ENCODE results near the gene SLC6A11.

SLC6A11 gene

GRCh38 chr3:10927551-10927950 lies 111.5 kb downstream of the SLC6A11 start:
- ChIA-PET CTCF (no interaction called here), POLR2A (ENCODE audit: low non-redundant PET) (interaction anchor here (0.6 kb wide), 1 partner anchor 1008 kb away, joined by 3 read pairs; no protein-coding TSS in a partner anchor)
- peak overlapping the region; percentile 77 for H3K27ac ChIP-seq
- no peak for TF ChIP-seq CTCF (conservative IDR thresholded peaks at IDR 0.05; ENCODE audit: low read depth)
- no peak for DNase-seq (ENCODE audit: low spot score)

GRCh38 chr3:10928407-10928960 lies 112.5 kb downstream of the SLC6A11 start:
- no peak for TF ChIP-seq CTCF (conservative IDR thresholded peaks at IDR 0.05; ENCODE audit: low read depth)
- ChIA-PET CTCF (no interaction called here), POLR2A (ENCODE audit: low non-redundant PET) (no interaction called here)
- DNase-seq (ENCODE audit: low spot score) = no peak
- H3K27ac ChIP-seq = peak overlapping the region; percentile 77

GRCh38 chr3:10928961-10929471 lies 113.0 kb downstream of the SLC6A11 start:
- DNase-seq (ENCODE audit: low spot score) = no peak
- POLR2A ChIA-PET (ENCODE audit: low non-redundant PET) = no interaction called here
- no peak for TF ChIP-seq CTCF (conservative IDR thresholded peaks at IDR 0.05; ENCODE audit: low read depth)
- H3K27ac ChIP-seq = no peak overlapping the region
- CTCF ChIA-PET = no interaction called here

DNA sequence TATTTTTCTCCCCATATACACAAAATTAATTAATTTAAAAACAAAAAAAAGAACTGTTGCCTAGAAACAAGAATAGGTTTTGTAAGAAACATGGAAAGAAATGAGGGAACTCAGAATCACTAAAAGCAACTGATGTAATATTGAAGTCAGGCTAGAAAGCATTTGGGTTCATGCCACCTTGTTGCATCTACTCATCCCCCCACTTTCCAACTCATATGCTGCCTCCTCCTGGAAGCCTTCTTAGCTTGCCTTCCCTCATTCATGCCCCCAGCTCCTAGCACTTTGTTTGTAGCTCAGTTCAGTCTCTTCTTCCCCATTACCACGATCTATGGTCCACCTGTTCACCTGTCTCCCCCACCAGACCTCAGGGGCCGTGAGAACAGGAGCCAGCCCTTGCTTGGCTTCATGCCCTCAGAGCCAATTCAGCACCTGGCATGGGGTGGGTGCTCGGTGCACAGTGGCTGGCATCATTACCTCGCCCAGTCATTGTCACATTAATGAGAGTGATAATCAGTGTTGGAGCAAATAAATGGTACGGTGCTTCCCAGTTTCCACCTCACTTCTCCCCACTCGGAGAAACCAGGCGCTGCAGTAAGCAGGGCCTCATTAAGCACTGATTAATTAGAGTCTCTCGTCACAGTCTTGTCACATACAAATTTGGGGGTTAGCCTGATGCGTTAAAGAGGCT lies 114.1 kb downstream of the SLC6A11 start:
- no peak for DNase-seq (ENCODE audit: low spot score)
- TF ChIP-seq CTCF (conservative IDR thresholded peaks at IDR 0.05; ENCODE audit: low read depth) = no peak
- no peak overlapping the region for H3K27ac ChIP-seq
- CTCF ChIA-PET = no interaction called here
- POLR2A ChIA-PET (ENCODE audit: low non-redundant PET) = no interaction called here

DNA sequence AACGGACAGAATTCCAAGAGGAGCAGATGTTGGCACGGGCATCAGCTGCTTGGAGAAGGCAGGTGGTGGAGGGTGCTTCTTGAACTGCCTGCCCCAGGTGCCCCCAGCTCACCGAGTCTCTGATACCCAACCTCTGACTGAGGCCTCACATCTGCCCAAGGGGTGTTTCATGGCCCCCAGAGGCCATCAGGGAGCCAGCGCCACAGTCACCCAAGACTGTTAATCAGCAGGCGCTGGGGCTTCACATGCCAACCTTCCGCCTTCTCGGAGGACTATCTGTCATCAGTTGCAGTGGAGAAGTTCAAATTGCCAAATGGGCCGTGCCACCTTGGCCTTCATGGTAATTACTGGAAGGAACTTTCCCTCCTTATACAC lies 114.6 kb downstream of the SLC6A11 start:
- CTCF ChIA-PET = no interaction called here

DNA sequence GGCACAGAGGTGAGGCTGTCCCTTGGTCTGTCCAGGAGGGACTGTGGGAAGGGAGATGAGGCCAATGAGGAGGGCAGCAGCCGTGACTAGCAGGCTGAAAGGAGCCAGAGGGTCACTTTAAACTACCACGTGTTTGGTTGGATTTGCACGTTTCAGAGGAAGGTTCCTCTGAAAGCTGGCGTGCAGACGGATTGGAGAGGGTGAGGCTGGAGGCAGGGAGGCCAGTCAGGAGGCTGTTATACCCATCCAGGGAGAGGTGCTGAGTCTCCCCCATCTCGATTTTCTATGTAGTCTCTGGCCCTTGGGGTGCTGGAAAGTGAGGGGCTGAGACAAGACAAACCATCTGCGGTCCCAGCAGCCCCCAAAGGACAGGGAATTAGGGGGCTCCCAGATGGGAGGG lies 116.6 kb downstream of the SLC6A11 start:
- H3K27ac ChIP-seq = peak overlapping the region; percentile 96
- no peak for DNase-seq (ENCODE audit: low spot score)
- ChIA-PET CTCF (no interaction called here), POLR2A (ENCODE audit: low non-redundant PET) (no interaction called here)
- no peak for TF ChIP-seq CTCF (conservative IDR thresholded peaks at IDR 0.05; ENCODE audit: low read depth)

More for the DNA sequence above, 114.6 kb downstream of the SLC6A11 start:
- POLR2A ChIA-PET (ENCODE audit: low non-redundant PET) = no interaction called here
- no peak overlapping the region for H3K27ac ChIP-seq
- DNase-seq (ENCODE audit: low spot score) = no peak
- no peak for TF ChIP-seq CTCF (conservative IDR thresholded peaks at IDR 0.05; ENCODE audit: low read depth)
